HFF-Myc (cell line): ENCODE measurements around the gene ADM.

Experiments
- DNase-seq: peaks from one replicate; pipeline ENCODE4 v3.0.0-alpha.2; 2011; ENCODE audit warnings: low read depth; ENCODE audit errors: extremely low read depth
- H3K4me3 ChIP-seq: replicated peaks from 2 replicates; pipeline ENCODE4 v1.5.1; 2011; ENCODE audit warnings: low read depth, mild to moderate bottlenecking, control low read depth, low read length
- CTCF ChIP-seq: IDR thresholded peaks from 2 replicates; pipeline ENCODE4 v1.5.1; 2012; ENCODE audit warnings: mild to moderate bottlenecking, low read depth, low read length, control low read depth; ENCODE audit errors: missing control alignments

Gene ADM

GRCh38 chr11:10355257-10355661 lies 50.4 kb downstream of the ADM start:
- no peak for DNase-seq
- no peak for TF ChIP-seq CTCF
- H3K4me3 ChIP-seq, result no peak overlapping the region

- no peak for DNase-seq
- no peak for TF ChIP-seq CTCF
- no peak overlapping the region for H3K4me3 ChIP-seq
Measured at GRCh38 chr11:10356161-10356560, 51.3 kb downstream of the ADM start.
